Stimulated activated naive CD8-positive, alpha-beta T cell treated with anti-CD3 and anti-CD28 coated beads, Interleukin-15, Interleukin-2, amounts not matched to agents 100 ng/mL and 50 ng/mL, for 24 hours (primary cell): ENCODE measurements around the gene SEPTIN5.

Source experiments
- H3K27ac Mint-ChIP-seq: one replicate; pipeline ENCODE4 v1.8.0; 2021; ENCODE audit warnings: mild to moderate bottlenecking, mixed read lengths
- H3K27me3 Mint-ChIP-seq: one replicate; pipeline ENCODE4 v1.8.0; 2021; ENCODE audit warnings: mixed read lengths
- H3K36me3 Mint-ChIP-seq: one replicate; pipeline ENCODE4 v1.8.0; 2021; ENCODE audit warnings: low read depth, mixed read lengths
- H3K4me1 Mint-ChIP-seq: one replicate; pipeline ENCODE4 v1.8.0; 2021; ENCODE audit warnings: low read depth, mixed read lengths
- H3K4me3 Mint-ChIP-seq: one replicate; pipeline ENCODE4 v1.8.0; 2021; ENCODE audit warnings: mild to moderate bottlenecking, mixed read lengths
- H3K9me3 Mint-ChIP-seq: one replicate; pipeline ENCODE4 v1.8.0; 2021; ENCODE audit warnings: mixed read lengths

SEPTIN5 gene

GRCh38 chr22:19728836-19729235, 14.5 kb downstream of the SEPTIN5 start:
- H3K27ac Mint-ChIP-seq: no peak overlapping the region
- no peak overlapping the region for H3K4me3 Mint-ChIP-seq
- no peaks in the 10 kb centered on the region for H3K36me3 Mint-ChIP-seq
- H3K27me3 Mint-ChIP-seq: peaks cover 12% of the 10 kb centered on the region
- H3K9me3 Mint-ChIP-seq: no peaks in the 10 kb centered on the region
- H3K4me1 Mint-ChIP-seq: peaks cover 4% of the 10 kb centered on the region

- Mint-ChIP-seq H3K9me3 (no peaks in the 10 kb centered on the region), H3K27me3 (peaks cover 11% of the 10 kb centered on the region), H3K27ac (no peak overlapping the region), H3K4me3 (no peak overlapping the region), H3K4me1 (peaks cover 3% of the 10 kb centered on the region), H3K36me3 (no peaks in the 10 kb centered on the region)
Observed at GRCh38 chr22:19729507-19729906, 15.2 kb downstream of the SEPTIN5 start.

GRCh38 chr22:19730198-19730597, 15.9 kb downstream of the SEPTIN5 start:
- H3K9me3 Mint-ChIP-seq: no peaks in the 10 kb centered on the region
- H3K4me1 Mint-ChIP-seq: no peaks in the 10 kb centered on the region
- peaks cover 4% of the 10 kb centered on the region for H3K27me3 Mint-ChIP-seq
- no peak overlapping the region for H3K27ac Mint-ChIP-seq
- no peaks in the 10 kb centered on the region for H3K36me3 Mint-ChIP-seq
- H3K4me3 Mint-ChIP-seq: no peak overlapping the region

- Mint-ChIP-seq H3K4me1 (no peaks in the 10 kb centered on the region), H3K27me3 (no peaks in the 10 kb centered on the region), H3K4me3 (peak overlapping the region; percentile 37)
Observed at GRCh38 chr22:19730655-19731360, 16.5 kb downstream of the SEPTIN5 start.

GRCh38 chr22:19731361-19732135, 17.2 kb downstream of the SEPTIN5 start:
- Mint-ChIP-seq H3K4me1 (no peaks in the 10 kb centered on the region), H3K4me3 (no peak overlapping the region), H3K27me3 (no peaks in the 10 kb centered on the region), H3K27ac (no peak overlapping the region), H3K9me3 (no peaks in the 10 kb centered on the region), H3K36me3 (no peaks in the 10 kb centered on the region)

More at GRCh38 chr22:19730655-19731360, 16.5 kb downstream of the SEPTIN5 start:
- Mint-ChIP-seq H3K27ac (no peak overlapping the region), H3K36me3 (no peaks in the 10 kb centered on the region), H3K9me3 (no peaks in the 10 kb centered on the region)

GRCh38 chr22:19732403-19733113, 18.3 kb downstream of the SEPTIN5 start:
- H3K9me3 Mint-ChIP-seq: no peaks in the 10 kb centered on the region
- H3K4me3 Mint-ChIP-seq: no peak overlapping the region
- no peaks in the 10 kb centered on the region for H3K36me3 Mint-ChIP-seq
- H3K27me3 Mint-ChIP-seq: no peaks in the 10 kb centered on the region
- H3K4me1 Mint-ChIP-seq: no peaks in the 10 kb centered on the region
- H3K27ac Mint-ChIP-seq: no peak overlapping the region

GRCh38 chr22:19733755-19734154, 19.5 kb downstream of the SEPTIN5 start:
- no peak overlapping the region for H3K27ac Mint-ChIP-seq
- H3K4me3 Mint-ChIP-seq: no peak overlapping the region
- H3K4me1 Mint-ChIP-seq: no peaks in the 10 kb centered on the region
- no peaks in the 10 kb centered on the region for H3K9me3 Mint-ChIP-seq
- H3K36me3 Mint-ChIP-seq: no peaks in the 10 kb centered on the region
- H3K27me3 Mint-ChIP-seq: no peaks in the 10 kb centered on the region

GRCh38 chr22:19734163-19734562, 19.9 kb downstream of the SEPTIN5 start:
- Mint-ChIP-seq H3K4me3 (no peak overlapping the region), H3K9me3 (no peaks in the 10 kb centered on the region), H3K27me3 (no peaks in the 10 kb centered on the region), H3K27ac (no peak overlapping the region), H3K36me3 (no peaks in the 10 kb centered on the region), H3K4me1 (no peaks in the 10 kb centered on the region)

- Mint-ChIP-seq H3K4me1 (no peaks in the 10 kb centered on the region), H3K36me3 (no peaks in the 10 kb centered on the region), H3K4me3 (no peak overlapping the region), H3K9me3 (no peaks in the 10 kb centered on the region), H3K27ac (no peak overlapping the region), H3K27me3 (no peaks in the 10 kb centered on the region)
Observed at GRCh38 chr22:19734837-19735382, 20.6 kb downstream of the SEPTIN5 start.

- Mint-ChIP-seq H3K27me3 (no peaks in the 10 kb centered on the region), H3K36me3 (no peaks in the 10 kb centered on the region), H3K27ac (no peak overlapping the region), H3K9me3 (no peaks in the 10 kb centered on the region), H3K4me3 (no peak overlapping the region), H3K4me1 (no peaks in the 10 kb centered on the region)
Observed at GRCh38 chr22:19735665-19736510, 21.6 kb downstream of the SEPTIN5 start.

- H3K9me3 Mint-ChIP-seq: no peaks in the 10 kb centered on the region
- H3K4me3 Mint-ChIP-seq: no peak overlapping the region
- H3K4me1 Mint-ChIP-seq: no peaks in the 10 kb centered on the region
- no peaks in the 10 kb centered on the region for H3K27me3 Mint-ChIP-seq
- no peaks in the 10 kb centered on the region for H3K36me3 Mint-ChIP-seq
- H3K27ac Mint-ChIP-seq: no peak overlapping the region
Observed at GRCh38 chr22:19737846-19738663, 23.8 kb downstream of the SEPTIN5 start.

GRCh38 chr22:19738664-19739447, 24.6 kb downstream of the SEPTIN5 start:
- Mint-ChIP-seq H3K4me1 (no peaks in the 10 kb centered on the region), H3K4me3 (no peak overlapping the region), H3K36me3 (no peaks in the 10 kb centered on the region), H3K9me3 (no peaks in the 10 kb centered on the region), H3K27ac (no peak overlapping the region), H3K27me3 (no peaks in the 10 kb centered on the region)

- no peak overlapping the region for H3K4me3 Mint-ChIP-seq
- no peaks in the 10 kb centered on the region for H3K27me3 Mint-ChIP-seq
- no peaks in the 10 kb centered on the region for H3K36me3 Mint-ChIP-seq
- H3K27ac Mint-ChIP-seq: no peak overlapping the region
- no peaks in the 10 kb centered on the region for H3K9me3 Mint-ChIP-seq
- H3K4me1 Mint-ChIP-seq: no peaks in the 10 kb centered on the region
Observed at GRCh38 chr22:19739448-19739895, 25.2 kb downstream of the SEPTIN5 start.
